Liver (tissue), 9 donors: ENCODE results near the gene TUSC2. TPM values are rescaled to one million over a fixed set of nuclear protein-coding genes. Genes with fewer than 3 reads are reported as not detected.

Source experiments
- DNase-seq: peaks from one replicate; pipeline ENCODE4 v3.0.0-alpha.2; 2017; ENCODE audit warnings: low spot score
- H3K27ac ChIP-seq, 2 donors: one replicate each; pipeline ENCODE4 v1.7.0; 2013; ENCODE audit warnings: inconsistent platforms in 2 of 2, low read length in 2 of 2, control low read depth in 1 of 2, low read depth in 1 of 2, mild to moderate bottlenecking in 1 of 2
- H3K27me3 ChIP-seq, 4 donors: one replicate each; pipeline versions ENCODE4 v1.6.1 to v1.7.0; 2013; ENCODE audit warnings: low read length in 3 of 4, inconsistent platforms in 1 of 4, mild to moderate bottlenecking in 1 of 4, moderate library complexity in 1 of 4; ENCODE audit not compliant: control insufficient read depth in 4 of 4, insufficient read depth in 4 of 4
- H3K36me3 ChIP-seq, 4 donors: one replicate each; pipeline versions ENCODE4 v1.6.1 to v1.7.0; 2013; ENCODE audit warnings: low read length in 3 of 4, mild to moderate bottlenecking in 3 of 4, low read depth in 1 of 4, moderate library complexity in 1 of 4; ENCODE audit not compliant: control insufficient read depth in 4 of 4, insufficient read depth in 3 of 4
- H3K4me1 ChIP-seq, 4 donors: one replicate each; pipeline versions ENCODE4 v1.6.1 to v1.7.0; 2013; ENCODE audit warnings: low read length in 3 of 4, mild to moderate bottlenecking in 3 of 4, moderate library complexity in 1 of 4; ENCODE audit not compliant: control insufficient read depth in 4 of 4, insufficient read depth in 4 of 4
- H3K4me3 ChIP-seq, 3 donors: one replicate each; pipeline versions ENCODE4 v1.6.1 to v1.7.0; 2013; ENCODE audit warnings: low read length in 3 of 3, control low read depth in 1 of 3, low read depth in 1 of 3, mild to moderate bottlenecking in 1 of 3
- H3K9ac ChIP-seq, 2 donors: one replicate each; pipeline ENCODE4 v1.7.0; 2013; ENCODE audit warnings: low read length in 2 of 2, mild to moderate bottlenecking in 2 of 2, moderate library complexity in 2 of 2, control low read depth in 1 of 2, low read depth in 1 of 2
- H3K9me3 ChIP-seq, 4 donors: one replicate each; pipeline versions ENCODE4 v1.6.1 to v1.7.0; 2013; ENCODE audit warnings: low read length in 3 of 4; ENCODE audit not compliant: control insufficient read depth in 4 of 4
- ATF3 ChIP-seq: IDR thresholded peaks from 2 replicates; pipeline ENCODE4 v1.6.1; 2016; ENCODE audit warnings: antibody characterized with exemption
- EGR1 ChIP-seq, 2 donors: IDR thresholded peaks; 2 replicates each; pipeline ENCODE4 v1.6.1; 2016 to 2018; ENCODE audit warnings: antibody characterized with exemption in 2 of 2, low read depth in 2 of 2
- FOXA1 ChIP-seq: IDR thresholded peaks from 2 replicates; pipeline ENCODE4 v1.6.1; 2016; ENCODE audit warnings: antibody characterized with exemption
- FOXA2 ChIP-seq: IDR thresholded peaks from 2 replicates; pipeline ENCODE4 v1.6.1; 2016; ENCODE audit warnings: antibody characterized with exemption
- GABPA ChIP-seq, 2 donors: IDR thresholded peaks in 1 of 2; conservative IDR thresholded peaks in 1 of 2; 2 replicates each; pipeline ENCODE4 v1.6.1; 2016; ENCODE audit warnings: antibody characterized with exemption in 2 of 2, mild to moderate bottlenecking in 1 of 2, moderate library complexity in 1 of 2
- HNF4A ChIP-seq, 2 donors: conservative IDR thresholded peaks; 2 replicates each; pipeline ENCODE4 v1.6.1; 2016; ENCODE audit warnings: antibody characterized with exemption in 2 of 2, mild to moderate bottlenecking in 2 of 2
- HNF4G ChIP-seq: IDR thresholded peaks from 2 replicates; pipeline ENCODE4 v1.6.1; 2016; ENCODE audit warnings: antibody characterized with exemption
- JUND ChIP-seq, 2 donors: IDR thresholded peaks; 2 replicates each; pipeline ENCODE4 v1.6.1; 2016; ENCODE audit warnings: antibody characterized with exemption in 2 of 2
- MAX ChIP-seq: IDR thresholded peaks from 2 replicates; pipeline ENCODE4 v1.6.1; 2016; ENCODE audit warnings: antibody characterized with exemption
- NR2F2 ChIP-seq: IDR thresholded peaks from 2 replicates; pipeline ENCODE4 v1.6.1; 2016; ENCODE audit warnings: antibody characterized with exemption
- RAD21 ChIP-seq, 2 donors: IDR thresholded peaks; 2 replicates each; pipeline ENCODE4 v1.6.1; 2016; ENCODE audit warnings: antibody characterized with exemption in 2 of 2, mild to moderate bottlenecking in 2 of 2
- REST ChIP-seq: IDR thresholded peaks from 2 replicates; pipeline ENCODE4 v1.6.1; 2016; ENCODE audit warnings: antibody characterized with exemption, mild to moderate bottlenecking
- RXRA ChIP-seq, 2 donors: IDR thresholded peaks; 2 replicates each; pipeline ENCODE4 v1.6.1; 2017 to 2018; ENCODE audit warnings: antibody characterized with exemption in 2 of 2, mild to moderate bottlenecking in 1 of 2
- SP1 ChIP-seq: IDR thresholded peaks from 2 replicates; pipeline ENCODE4 v1.6.1; 2018; ENCODE audit warnings: antibody characterized with exemption, mild to moderate bottlenecking
- TAF1 ChIP-seq: conservative IDR thresholded peaks from 2 replicates; pipeline ENCODE4 v1.6.1; 2016; ENCODE audit warnings: antibody characterized with exemption, mild to moderate bottlenecking
- YY1 ChIP-seq: IDR thresholded peaks from 2 replicates; pipeline ENCODE4 v1.6.1; 2016; ENCODE audit warnings: antibody characterized with exemption, mild to moderate bottlenecking
- ZBTB33 ChIP-seq: IDR thresholded peaks from 2 replicates; pipeline ENCODE4 v1.6.1; 2016; ENCODE audit warnings: antibody characterized with exemption
- WGBS: extraction: QIAGEN DNeasy Blood & Tissue Kit; methylation state at CpG from one replicate; pipeline ENCODE4 v1.1.7; 2013; 5-methylcytosine and 5-hydroxymethylcytosine counted together
- polyA plus RNA-seq, 2 donors: library from polyadenylated mRNA; stranded (reverse) in 1 of 2; unstranded in 1 of 2; fragments of 200-250 nt in 1 of 2; fragments of >200 nt in 1 of 2; fragmentation: Nextera tagmentation in 1 of 2; extraction: Ambion mirVana in 1 of 2; gene quantifications; one replicate each; pipeline versions ENCODE4 v1.2.1 to v1.2.3, GENCODE V29; 2013 to 2015
- total RNA-seq, 2 donors: library from RNA; depleted of rRNA; stranded (reverse); fragments of >200 nt; gene quantifications; one replicate each; pipeline ENCODE4 v1.2.3, GENCODE V29; 2014
- TF ChIP-seq, protein P1 (sequence below): fragments of 150-350 bp; IDR thresholded peaks from 2 replicates; pipeline ENCODE4 v1.5.1; 2017; ENCODE audit warnings: improper control_type of control experiment, low read depth, low read length; ENCODE audit not compliant: missing input control
- donor health status: healthy.
- donor health status: healthy.
- donor health status: healthy.
- donor health status: healthy.
- donor health status: healthy.

TUSC2 gene
- total and polyA plus RNA-seq, 4 donors, result 12.7 to 37.7 (median 21.7) TPM

- no peak overlapping the region for H3K27ac ChIP-seq
- TF ChIP-seq HNF4G, result no peak
- TF ChIP-seq JUND (IDR thresholded peaks at IDR 0.05), result no peak
- WGBS, result 95% methylated on average over 8 of the region's 8 CpGs
- H3K9me3 ChIP-seq, result no peaks in the 10 kb centered on the region
- DNase-seq, result no peak
- H3K36me3 ChIP-seq, result no peaks in the 10 kb centered on the region
- H3K4me1 ChIP-seq, result peaks cover under 1 to 19% (median 3%) of the 10 kb centered on the region in 4 donors
- H3K27me3 ChIP-seq, result peaks cover 0 to 2% (median 0%) of the 10 kb centered on the region in 4 donors
- H3K4me3 ChIP-seq, result no peak overlapping the region
- no peak overlapping the region for H3K9ac ChIP-seq
These were observed 48.6 kb downstream of the TUSC2 start for GRCh38 chr3:50279255-50280016.

DNA sequence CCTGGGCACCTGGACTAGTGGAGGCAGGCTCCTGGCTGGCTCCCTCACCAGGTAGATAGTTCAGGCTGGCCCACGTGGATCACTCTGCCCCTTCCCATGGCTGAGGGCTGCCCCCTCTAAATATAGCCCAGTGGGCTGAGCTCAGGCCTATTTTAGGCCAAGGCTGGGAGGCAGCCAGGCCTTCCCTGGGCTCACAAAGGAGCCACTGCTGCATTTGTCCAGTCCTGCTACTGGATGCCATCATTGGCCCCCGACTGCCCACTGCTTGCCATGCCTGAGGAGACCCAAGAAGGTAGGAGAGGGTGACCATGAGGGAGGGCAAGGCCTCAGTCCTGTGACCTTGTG, 49.2 kb downstream of the TUSC2 start, which contains the start of gene LSMEM2:
Gene LSMEM2 (plus strand): TSS at position 208 of the 345 bp plus-strand sequence. CDS start 27 bp downstream, at position 235.
- Histone ChIP-seq H3K27me3 (peaks cover 0 to 2% (median 0%) of the 10 kb centered on the region in 4 donors), H3K4me3 (no peak within 1 kb of the TSS), H3K36me3 (no peaks in the 10 kb centered on the region), H3K27ac (no peak within 1 kb of the TSS), H3K9me3 (no peaks in the 10 kb centered on the region), H3K4me1 (peaks cover 2 to 24% (median 7%) of the 10 kb centered on the region in 4 donors), H3K9ac (no peak within 1 kb of the TSS)
- no peak for TF ChIP-seq HNF4G
- TF ChIP-seq HNF4A (conservative IDR thresholded peaks at IDR 0.05), result no peak
- TF ChIP-seq RXRA (IDR thresholded peaks at IDR 0.05), result no peak
- no peak for TF ChIP-seq FOXA2
- no peak for TF ChIP-seq MAX
- TF ChIP-seq JUND (IDR thresholded peaks at IDR 0.05), result no peak
- TF ChIP-seq GABPA (IDR thresholded peaks at IDR 0.05 in 1 of 2, conservative IDR thresholded peaks at IDR 0.05 in 1 of 2), result no peak
- TF ChIP-seq SP1, result no peak
- no peak for TF ChIP-seq FOXA1
- TF ChIP-seq ZBTB33, result no peak
- no peak for TF ChIP-seq NR2F2
- TF ChIP-seq REST, result no peak
- no peak for TF ChIP-seq EGR1 (IDR thresholded peaks at IDR 0.05; ENCODE audit: low read depth in 2 of 2)
- no peak for TF ChIP-seq RAD21 (IDR thresholded peaks at IDR 0.05)
- TF ChIP-seq ATF3, result no peak
- TF ChIP-seq TAF1, result no peak
- TF ChIP-seq, protein P1, sequence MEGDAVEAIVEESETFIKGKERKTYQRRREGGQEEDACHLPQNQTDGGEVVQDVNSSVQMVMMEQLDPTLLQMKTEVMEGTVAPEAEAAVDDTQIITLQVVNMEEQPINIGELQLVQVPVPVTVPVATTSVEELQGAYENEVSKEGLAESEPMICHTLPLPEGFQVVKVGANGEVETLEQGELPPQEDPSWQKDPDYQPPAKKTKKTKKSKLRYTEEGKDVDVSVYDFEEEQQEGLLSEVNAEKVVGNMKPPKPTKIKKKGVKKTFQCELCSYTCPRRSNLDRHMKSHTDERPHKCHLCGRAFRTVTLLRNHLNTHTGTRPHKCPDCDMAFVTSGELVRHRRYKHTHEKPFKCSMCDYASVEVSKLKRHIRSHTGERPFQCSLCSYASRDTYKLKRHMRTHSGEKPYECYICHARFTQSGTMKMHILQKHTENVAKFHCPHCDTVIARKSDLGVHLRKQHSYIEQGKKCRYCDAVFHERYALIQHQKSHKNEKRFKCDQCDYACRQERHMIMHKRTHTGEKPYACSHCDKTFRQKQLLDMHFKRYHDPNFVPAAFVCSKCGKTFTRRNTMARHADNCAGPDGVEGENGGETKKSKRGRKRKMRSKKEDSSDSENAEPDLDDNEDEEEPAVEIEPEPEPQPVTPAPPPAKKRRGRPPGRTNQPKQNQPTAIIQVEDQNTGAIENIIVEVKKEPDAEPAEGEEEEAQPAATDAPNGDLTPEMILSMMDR, result no peak
- TF ChIP-seq YY1, result no peak
- WGBS, result 80% methylated on average over 2 of the region's 2 CpGs
- DNase-seq, result no peak
